ENCODE results near the gene PLA2G4C.

Gene PLA2G4C

DNA sequence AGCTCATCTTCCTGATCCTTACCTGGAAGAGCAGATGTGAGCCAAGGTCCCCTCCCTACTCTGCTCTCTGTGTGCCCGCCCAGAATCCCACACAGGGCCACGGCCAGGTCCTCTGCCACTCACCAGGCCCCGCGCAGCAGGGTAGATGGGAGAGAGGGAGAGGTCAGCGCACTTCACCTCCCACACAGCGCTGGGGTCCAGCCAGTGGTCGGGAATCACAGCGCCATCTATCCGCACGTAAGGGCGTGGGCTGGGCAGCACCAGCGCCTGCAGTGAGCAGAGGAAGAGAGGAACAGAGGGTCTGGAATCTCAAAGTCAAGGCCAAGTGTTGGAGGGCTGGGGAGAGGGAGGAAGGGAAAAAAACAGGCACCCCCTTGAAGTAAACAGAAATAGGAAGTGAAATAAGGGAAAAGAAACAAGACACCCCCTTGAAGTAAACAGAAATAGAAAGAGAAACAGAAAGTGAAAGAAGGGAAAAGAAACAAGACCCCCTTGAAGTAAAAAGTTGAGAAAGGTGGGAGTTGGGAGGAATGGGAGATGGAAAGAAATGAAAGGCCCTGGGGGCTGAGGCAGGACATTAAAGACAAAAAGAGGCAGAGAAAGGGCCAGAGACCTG is 7.0 kb upstream of the PLA2G4C start:
- H3K27me3 ChIP-seq (ENCODE audit: control insufficient read depth, insufficient read depth, low read length, poor library complexity, severe bottlenecking): no peaks in the 10 kb centered on the region
- WGBS, 2 experiments: 91 to 93% methylated on average over 12 of the region's 12 CpGs
- no peaks in the 10 kb centered on the region for H3K9me3 ChIP-seq (ENCODE audit: control insufficient read depth, low read length)
- H3K36me3 ChIP-seq (ENCODE audit: control insufficient read depth, insufficient read depth, low read length): peaks cover 19% of the 10 kb centered on the region
- H3K4me1 ChIP-seq (ENCODE audit: control insufficient read depth, insufficient read depth, low read length): no peaks in the 10 kb centered on the region
- H3K27ac ChIP-seq (ENCODE audit: insufficient read depth, low read depth, low read length, poor library complexity, severe bottlenecking): no peak overlapping the region
- H3K4me3 ChIP-seq (ENCODE audit: insufficient read depth, low read depth, low read length): no peak overlapping the region

DNA sequence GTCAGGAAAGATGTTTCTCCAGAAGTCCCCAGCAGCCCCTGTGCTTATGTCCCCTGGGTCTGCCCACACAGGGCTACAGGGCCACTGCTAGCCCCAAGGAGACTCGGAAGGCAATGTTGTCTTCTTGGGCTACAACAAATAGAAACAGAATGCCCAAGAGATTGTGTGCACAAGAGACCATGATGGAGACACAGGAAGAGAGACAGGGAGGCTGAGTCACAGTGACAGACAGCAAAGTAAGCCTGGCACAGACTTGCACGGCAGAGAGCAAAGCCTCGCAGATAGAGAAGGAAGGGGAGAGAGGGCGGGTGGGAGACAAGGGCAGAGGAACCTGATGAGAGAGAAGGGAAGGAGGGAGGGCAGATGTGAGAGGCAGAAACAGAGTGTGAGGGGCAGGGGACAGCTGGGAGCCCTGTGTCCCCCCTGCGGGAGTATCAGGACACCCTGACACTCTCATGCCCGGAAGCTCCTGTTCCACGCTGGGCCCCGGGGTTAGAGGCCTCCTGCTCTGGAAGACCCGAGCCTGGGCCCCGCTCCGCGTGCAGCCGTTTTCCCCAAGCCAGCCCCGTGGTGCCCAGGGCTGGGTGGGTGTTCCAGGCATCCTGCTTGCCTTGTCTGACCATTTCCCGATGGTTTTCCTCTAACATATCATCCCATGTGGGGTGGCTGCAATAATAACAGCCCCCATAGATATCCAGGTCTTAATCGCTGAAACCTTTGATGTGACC is 2.7 kb upstream of the PLA2G4C start:
- Histone ChIP-seq H3K4me1 (ENCODE audit: control insufficient read depth, insufficient read depth, low read length) (no peaks in the 10 kb centered on the region), H3K27ac (ENCODE audit: insufficient read depth, low read depth, low read length, poor library complexity, severe bottlenecking) (no peak overlapping the region), H3K27me3 (ENCODE audit: control insufficient read depth, insufficient read depth, low read length, poor library complexity, severe bottlenecking) (no peaks in the 10 kb centered on the region), H3K4me3 (ENCODE audit: insufficient read depth, low read depth, low read length) (no peak overlapping the region), H3K36me3 (ENCODE audit: control insufficient read depth, insufficient read depth, low read length) (no peaks in the 10 kb centered on the region), H3K9me3 (ENCODE audit: control insufficient read depth, low read length) (no peaks in the 10 kb centered on the region)
- WGBS, 2 experiments: 93% methylated on average over 16 of the region's 16 CpGs

DNA sequence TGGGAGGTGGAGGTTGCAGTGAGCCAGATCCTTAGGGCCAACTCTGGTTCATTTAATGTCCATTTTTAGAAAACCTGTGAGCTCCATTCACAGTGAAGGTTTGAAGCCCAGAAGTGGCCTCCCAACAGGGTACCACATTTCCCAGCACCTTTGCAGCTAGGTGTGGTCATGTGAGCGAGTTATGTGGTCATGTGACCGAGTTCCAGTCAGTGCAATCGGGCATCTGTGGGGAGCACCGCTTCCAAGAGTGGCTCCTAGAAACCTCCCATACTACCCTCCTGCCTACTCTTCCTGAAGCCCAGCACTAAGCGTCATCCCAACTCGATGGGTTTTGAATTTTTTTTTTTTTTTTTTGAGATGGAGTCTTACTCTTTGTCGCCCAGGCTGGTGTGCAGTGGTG is 663 bp upstream of the PLA2G4C start:
- H3K4me1 ChIP-seq (ENCODE audit: control insufficient read depth, insufficient read depth, low read length): no peaks in the 10 kb centered on the region
- 87 to 98% methylated on average over 7 of the region's 7 CpGs for WGBS, 2 experiments
- no peak overlapping the region for H3K27ac ChIP-seq (ENCODE audit: insufficient read depth, low read depth, low read length, poor library complexity, severe bottlenecking)
- no peak overlapping the region for H3K4me3 ChIP-seq (ENCODE audit: insufficient read depth, low read depth, low read length)
- peaks cover 6% of the 10 kb centered on the region for H3K27me3 ChIP-seq (ENCODE audit: control insufficient read depth, insufficient read depth, low read length, poor library complexity, severe bottlenecking)
- no peaks in the 10 kb centered on the region for H3K36me3 ChIP-seq (ENCODE audit: control insufficient read depth, insufficient read depth, low read length)
- H3K9me3 ChIP-seq (ENCODE audit: control insufficient read depth, low read length): no peaks in the 10 kb centered on the region

DNA sequence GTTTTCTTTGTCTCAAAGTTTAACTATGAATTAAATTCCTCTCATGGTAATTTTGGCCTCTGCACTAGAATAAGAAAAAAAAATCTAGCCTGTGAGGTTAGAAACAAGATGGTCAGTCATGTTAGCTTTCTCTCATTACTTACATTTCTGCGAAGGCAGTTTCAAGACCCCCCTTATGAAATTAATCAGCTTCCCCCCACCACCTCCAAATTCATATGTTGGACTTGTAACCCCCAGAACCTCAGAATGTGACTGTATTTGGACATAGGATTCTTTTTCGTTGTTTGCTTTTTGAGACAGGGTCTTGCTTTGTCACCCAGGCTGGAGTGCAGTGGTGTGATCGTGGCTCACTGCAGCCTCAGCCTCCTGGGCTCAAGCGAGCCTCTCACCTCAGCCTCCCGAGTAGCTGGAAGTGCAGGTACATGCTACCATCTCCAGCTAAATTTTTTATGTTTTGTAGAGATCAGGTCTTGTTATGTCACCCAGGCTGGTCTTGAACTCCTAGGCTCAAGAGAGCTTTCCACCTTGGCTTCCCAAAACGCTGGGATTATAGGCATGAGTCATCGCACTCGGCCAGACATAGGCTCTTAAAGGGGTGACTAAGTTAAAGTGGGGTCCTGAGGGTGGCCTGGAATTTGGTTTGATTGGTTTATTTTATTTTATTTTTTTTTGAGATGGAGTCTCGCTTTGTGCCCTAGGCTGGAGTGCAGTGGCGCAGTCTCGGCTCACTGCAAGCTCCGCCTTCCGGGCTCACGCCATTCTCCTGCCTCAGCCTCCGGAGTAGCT is 1.4 kb downstream of the PLA2G4C start:
- 87 to 88% methylated on average over 15 of the region's 15 CpGs for WGBS, 2 experiments
- H3K4me1 ChIP-seq (ENCODE audit: control insufficient read depth, insufficient read depth, low read length): no peaks in the 10 kb centered on the region

DNA sequence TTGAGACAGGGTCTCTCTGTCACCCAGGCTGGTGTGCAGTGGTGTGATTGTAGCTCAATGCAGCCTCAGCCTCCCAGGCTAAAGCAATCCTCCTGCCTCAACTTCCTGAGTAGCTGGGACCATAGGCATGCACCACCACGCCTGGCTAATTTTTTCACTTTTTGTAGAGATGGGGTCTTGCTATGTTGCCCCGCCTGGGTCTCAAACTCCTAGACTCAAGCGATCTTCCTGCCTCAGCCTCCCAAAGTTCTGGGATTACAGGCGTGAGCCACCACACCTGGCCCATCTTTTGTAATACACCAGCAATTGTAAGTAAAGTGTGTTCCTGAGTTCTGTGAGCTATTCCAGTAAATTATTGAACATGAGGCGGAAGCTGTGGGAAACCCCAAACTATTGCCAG is 6.7 kb downstream of the PLA2G4C start:
- Histone ChIP-seq H3K27ac (ENCODE audit: insufficient read depth, low read depth, low read length, poor library complexity, severe bottlenecking) (no peak overlapping the region), H3K4me1 (ENCODE audit: control insufficient read depth, insufficient read depth, low read length) (no peaks in the 10 kb centered on the region), H3K9me3 (ENCODE audit: control insufficient read depth, low read length) (no peaks in the 10 kb centered on the region), H3K36me3 (ENCODE audit: control insufficient read depth, insufficient read depth, low read length) (no peaks in the 10 kb centered on the region), H3K27me3 (ENCODE audit: control insufficient read depth, insufficient read depth, low read length, poor library complexity, severe bottlenecking) (peaks cover 6% of the 10 kb centered on the region), H3K4me3 (ENCODE audit: insufficient read depth, low read depth, low read length) (no peak overlapping the region)
- whole genome bisulfite sequencing, 2 experiments: 89 to 93% methylated on average over 5 of the region's 5 CpGs

More for the DNA sequence above, 1.4 kb downstream of the PLA2G4C start:
- Histone ChIP-seq H3K9me3 (ENCODE audit: control insufficient read depth, low read length) (no peaks in the 10 kb centered on the region), H3K27ac (ENCODE audit: insufficient read depth, low read depth, low read length, poor library complexity, severe bottlenecking) (no peak overlapping the region), H3K4me3 (ENCODE audit: insufficient read depth, low read depth, low read length) (no peak overlapping the region), H3K27me3 (ENCODE audit: control insufficient read depth, insufficient read depth, low read length, poor library complexity, severe bottlenecking) (peaks cover 6% of the 10 kb centered on the region), H3K36me3 (ENCODE audit: control insufficient read depth, insufficient read depth, low read length) (no peaks in the 10 kb centered on the region)

DNA sequence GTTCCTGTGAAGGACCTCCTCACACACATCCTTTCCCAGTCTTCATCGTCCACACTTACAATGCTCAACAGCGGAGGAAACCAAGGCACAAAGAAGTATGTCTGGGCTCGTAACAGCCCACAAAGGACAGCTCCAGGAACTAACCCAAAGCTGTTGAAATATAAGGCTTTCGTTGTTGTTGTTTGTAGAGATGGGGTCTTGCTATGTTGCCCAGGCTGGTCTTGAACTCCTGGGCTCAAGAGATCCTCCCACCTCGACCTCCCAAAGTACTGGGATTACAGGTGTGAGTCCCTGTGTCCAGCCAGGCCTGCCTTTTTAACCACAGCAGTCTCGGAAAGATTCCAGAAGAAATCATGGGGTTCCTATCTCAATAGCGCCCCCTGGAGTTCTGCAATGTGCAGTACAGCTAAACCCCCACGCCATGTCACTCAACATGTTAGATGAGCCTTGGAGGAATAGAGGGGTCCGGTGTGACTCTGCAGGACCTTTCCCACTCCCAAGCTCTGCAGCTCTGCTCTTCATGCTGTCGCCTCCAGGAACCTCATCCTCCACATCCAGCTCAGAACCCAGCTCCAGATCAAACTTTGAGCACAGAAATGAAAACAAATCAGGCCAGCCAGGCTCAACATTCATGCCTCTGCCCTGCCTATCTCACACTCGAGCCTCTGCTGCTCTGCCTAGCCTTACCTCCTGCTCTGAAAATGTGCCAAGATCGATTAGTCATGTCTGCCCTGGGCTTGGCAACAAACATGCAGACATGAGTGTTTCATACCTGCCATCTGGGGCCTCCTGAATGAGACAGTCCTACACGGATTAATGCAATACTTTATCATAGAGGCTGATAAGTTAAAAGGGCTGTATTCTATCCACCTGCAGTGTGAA is 7.5 kb downstream of the PLA2G4C start:
- no peak overlapping the region for H3K27ac ChIP-seq (ENCODE audit: insufficient read depth, low read depth, low read length, poor library complexity, severe bottlenecking)
- no peak overlapping the region for H3K4me3 ChIP-seq (ENCODE audit: insufficient read depth, low read depth, low read length)
- WGBS, 2 experiments: 60 to 62% methylated on average over 13 of the region's 13 CpGs

DNA sequence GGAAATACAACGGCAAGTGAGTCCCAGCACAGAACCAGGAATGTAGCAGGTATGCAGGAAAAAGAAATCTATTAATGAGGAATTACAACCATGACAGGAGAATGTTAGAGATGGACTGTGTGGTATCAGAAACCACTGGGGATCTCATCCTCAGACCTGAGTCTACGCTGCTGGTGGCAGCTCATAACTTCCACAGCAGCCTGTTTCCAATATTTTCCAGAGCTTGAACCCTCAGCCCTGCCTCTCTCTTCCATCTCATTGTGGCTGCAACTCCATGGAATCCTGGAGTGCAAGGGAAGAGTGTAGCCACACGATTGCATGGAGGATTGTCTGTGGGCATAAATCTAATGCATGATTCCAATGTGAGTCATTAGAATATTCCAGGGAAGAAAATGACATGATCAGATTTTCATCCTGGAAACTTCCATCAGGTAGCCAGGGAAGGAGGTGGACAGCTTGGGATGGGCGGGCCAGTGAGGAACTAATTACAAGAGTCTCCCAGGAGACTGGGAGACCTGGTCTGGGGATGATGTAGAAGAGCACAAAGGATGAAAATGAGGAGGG is 14.9 kb downstream of the PLA2G4C start:
- WGBS, 2 experiments: 80 to 87% methylated on average over 4 of the region's 4 CpGs
- no peaks in the 10 kb centered on the region for H3K27me3 ChIP-seq (ENCODE audit: control insufficient read depth, insufficient read depth, low read length, poor library complexity, severe bottlenecking)
- H3K4me1 ChIP-seq (ENCODE audit: control insufficient read depth, insufficient read depth, low read length): no peaks in the 10 kb centered on the region
- no peaks in the 10 kb centered on the region for H3K9me3 ChIP-seq (ENCODE audit: control insufficient read depth, low read length)
- no peaks in the 10 kb centered on the region for H3K36me3 ChIP-seq (ENCODE audit: control insufficient read depth, insufficient read depth, low read length)
- H3K4me3 ChIP-seq (ENCODE audit: insufficient read depth, low read depth, low read length): no peak overlapping the region
- H3K27ac ChIP-seq (ENCODE audit: insufficient read depth, low read depth, low read length, poor library complexity, severe bottlenecking): no peak overlapping the region

More for the DNA sequence above, 7.5 kb downstream of the PLA2G4C start:
- H3K36me3 ChIP-seq (ENCODE audit: control insufficient read depth, insufficient read depth, low read length): no peaks in the 10 kb centered on the region
- H3K9me3 ChIP-seq (ENCODE audit: control insufficient read depth, low read length): no peaks in the 10 kb centered on the region
- no peaks in the 10 kb centered on the region for H3K4me1 ChIP-seq (ENCODE audit: control insufficient read depth, insufficient read depth, low read length)
- peaks cover 4% of the 10 kb centered on the region for H3K27me3 ChIP-seq (ENCODE audit: control insufficient read depth, insufficient read depth, low read length, poor library complexity, severe bottlenecking)

DNA sequence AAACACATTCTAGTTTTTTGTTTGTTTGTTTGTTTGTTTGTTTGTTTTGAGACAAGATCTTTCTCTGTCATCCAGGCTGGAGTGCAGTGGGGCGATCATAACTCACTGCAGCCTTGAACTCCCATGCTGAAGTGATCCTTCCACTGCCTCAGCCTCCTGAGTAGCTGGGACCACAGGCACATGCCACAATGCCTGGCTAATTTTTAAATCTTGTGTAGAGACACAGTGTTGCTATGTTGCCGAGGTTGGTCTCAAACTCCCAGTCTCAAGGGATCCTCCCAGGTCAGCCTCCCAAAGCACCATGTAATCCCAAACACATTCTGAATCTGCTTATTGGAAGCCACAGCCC is 15.8 kb downstream of the PLA2G4C start:
- 88 to 90% methylated on average over 2 of the region's 2 CpGs for WGBS, 2 experiments
- Histone ChIP-seq H3K36me3 (ENCODE audit: control insufficient read depth, insufficient read depth, low read length) (no peaks in the 10 kb centered on the region), H3K27ac (ENCODE audit: insufficient read depth, low read depth, low read length, poor library complexity, severe bottlenecking) (no peak overlapping the region), H3K27me3 (ENCODE audit: control insufficient read depth, insufficient read depth, low read length, poor library complexity, severe bottlenecking) (no peaks in the 10 kb centered on the region), H3K4me3 (ENCODE audit: insufficient read depth, low read depth, low read length) (no peak overlapping the region), H3K4me1 (ENCODE audit: control insufficient read depth, insufficient read depth, low read length) (no peaks in the 10 kb centered on the region), H3K9me3 (ENCODE audit: control insufficient read depth, low read length) (no peaks in the 10 kb centered on the region)

DNA sequence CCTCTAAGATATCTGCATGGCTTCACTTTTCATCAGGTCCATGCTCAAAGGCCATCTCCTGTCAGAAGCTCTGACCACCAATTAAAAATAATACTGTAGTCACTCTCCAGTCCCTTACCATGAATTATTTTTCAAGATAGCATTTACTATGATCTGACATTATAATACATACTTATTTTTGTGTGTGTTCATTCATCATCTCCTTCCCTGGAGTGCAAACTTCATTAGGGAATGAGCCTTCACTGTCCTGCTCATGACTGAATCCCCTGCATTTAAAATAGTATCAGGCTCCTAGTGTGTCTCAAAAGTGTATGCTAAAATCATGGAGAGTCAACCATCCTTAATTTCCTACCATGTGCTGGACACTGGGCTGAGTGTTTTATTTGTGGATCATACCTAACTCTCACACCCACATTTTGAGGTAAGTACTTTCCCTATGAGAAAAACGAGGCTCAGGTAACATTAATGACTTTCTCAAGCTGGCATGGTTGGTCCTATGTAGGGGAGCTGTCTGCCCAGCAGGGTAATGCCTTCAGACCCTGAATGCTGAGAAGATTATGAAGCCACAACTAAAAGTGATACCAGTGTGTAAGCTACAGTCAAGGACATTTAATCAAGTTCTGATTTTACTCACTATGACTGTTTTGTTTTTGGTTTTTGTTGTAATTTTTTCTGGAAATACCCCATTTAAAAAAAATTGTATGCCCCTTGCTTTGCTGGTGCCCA is 16.3 kb downstream of the PLA2G4C start:
- Histone ChIP-seq H3K27me3 (ENCODE audit: control insufficient read depth, insufficient read depth, low read length, poor library complexity, severe bottlenecking) (no peaks in the 10 kb centered on the region), H3K27ac (ENCODE audit: insufficient read depth, low read depth, low read length, poor library complexity, severe bottlenecking) (no peak overlapping the region), H3K36me3 (ENCODE audit: control insufficient read depth, insufficient read depth, low read length) (no peaks in the 10 kb centered on the region), H3K4me3 (ENCODE audit: insufficient read depth, low read depth, low read length) (no peak overlapping the region), H3K9me3 (ENCODE audit: control insufficient read depth, low read length) (no peaks in the 10 kb centered on the region), H3K4me1 (ENCODE audit: control insufficient read depth, insufficient read depth, low read length) (no peaks in the 10 kb centered on the region)
- 44 to 71% methylated on average over 1 of the region's 1 CpG for WGBS, 2 experiments
